Amygdala (tissue), 56 donors: Measurements from ENCODE around the gene SLC19A1.

Experiments
- DNase-seq, 56 donors: peaks; one replicate each; lab custom pipeline; 2025; lab: John Stamatoyannopoulos, UW

Gene SLC19A1

DNA sequence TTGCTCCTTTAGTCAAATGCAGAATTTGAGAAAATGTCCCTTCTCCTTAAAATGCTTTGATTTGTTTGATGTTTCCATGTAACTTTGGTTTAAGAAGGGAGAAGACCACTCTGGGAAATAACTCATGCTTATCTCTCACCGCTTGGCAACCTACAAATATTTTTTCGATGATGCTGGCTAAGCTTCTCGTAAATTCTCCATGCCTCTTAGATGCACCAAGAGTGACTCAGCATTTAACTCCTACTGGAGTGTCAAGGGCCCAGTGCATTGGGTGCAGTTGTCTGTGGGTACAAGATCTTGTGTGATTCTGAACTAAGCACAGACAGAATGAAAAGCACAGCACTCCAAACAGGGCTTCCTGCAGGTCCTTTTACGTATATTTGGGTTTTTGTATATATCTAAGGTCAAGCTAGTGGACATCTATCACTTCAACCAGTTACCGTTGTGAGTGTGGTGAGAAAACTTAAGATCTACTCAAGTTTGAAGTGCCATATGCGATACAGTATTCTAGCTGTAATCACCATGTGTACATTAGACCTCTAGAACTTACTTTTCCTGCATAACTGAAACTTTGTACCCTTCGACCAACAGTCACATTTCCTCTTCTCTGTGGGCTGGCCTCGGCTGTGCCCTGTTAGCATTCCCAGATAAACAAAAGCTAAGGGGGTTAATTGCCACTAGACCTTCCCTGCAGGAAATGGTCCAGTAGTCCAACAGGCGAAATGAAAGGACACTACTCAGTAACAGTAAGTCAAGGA, 81.5 kb downstream of the SLC19A1 start:
- DNase-seq, result no peak

DNA sequence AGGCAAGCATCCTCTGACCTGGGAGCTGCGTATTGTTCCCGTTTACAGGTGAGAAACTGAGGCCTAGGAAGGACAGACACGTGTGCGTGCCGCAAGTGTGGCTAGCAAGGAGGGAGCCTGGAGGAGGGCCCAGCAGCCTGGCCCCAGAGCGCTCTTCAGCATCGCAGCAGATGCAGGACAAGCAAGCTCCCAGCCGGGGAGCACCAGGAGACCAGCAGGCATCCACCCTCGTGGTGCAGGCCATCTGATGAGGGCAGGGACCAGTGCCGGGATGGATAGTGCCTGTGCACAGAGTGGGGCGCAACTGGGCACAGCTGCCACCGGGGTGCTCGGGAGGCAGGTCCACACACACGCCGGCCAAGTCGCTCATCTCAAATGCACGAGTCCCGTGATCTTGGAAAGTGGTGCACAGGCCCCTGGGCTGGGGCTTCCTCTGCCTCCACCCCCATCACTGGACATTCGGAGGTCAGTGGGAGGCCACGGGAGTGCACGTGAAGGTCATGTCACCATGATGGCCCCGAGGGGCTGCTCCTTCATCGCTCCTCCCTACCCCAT, 82.2 kb downstream of the SLC19A1 start:
- DNase-seq, result no peak

DNA sequence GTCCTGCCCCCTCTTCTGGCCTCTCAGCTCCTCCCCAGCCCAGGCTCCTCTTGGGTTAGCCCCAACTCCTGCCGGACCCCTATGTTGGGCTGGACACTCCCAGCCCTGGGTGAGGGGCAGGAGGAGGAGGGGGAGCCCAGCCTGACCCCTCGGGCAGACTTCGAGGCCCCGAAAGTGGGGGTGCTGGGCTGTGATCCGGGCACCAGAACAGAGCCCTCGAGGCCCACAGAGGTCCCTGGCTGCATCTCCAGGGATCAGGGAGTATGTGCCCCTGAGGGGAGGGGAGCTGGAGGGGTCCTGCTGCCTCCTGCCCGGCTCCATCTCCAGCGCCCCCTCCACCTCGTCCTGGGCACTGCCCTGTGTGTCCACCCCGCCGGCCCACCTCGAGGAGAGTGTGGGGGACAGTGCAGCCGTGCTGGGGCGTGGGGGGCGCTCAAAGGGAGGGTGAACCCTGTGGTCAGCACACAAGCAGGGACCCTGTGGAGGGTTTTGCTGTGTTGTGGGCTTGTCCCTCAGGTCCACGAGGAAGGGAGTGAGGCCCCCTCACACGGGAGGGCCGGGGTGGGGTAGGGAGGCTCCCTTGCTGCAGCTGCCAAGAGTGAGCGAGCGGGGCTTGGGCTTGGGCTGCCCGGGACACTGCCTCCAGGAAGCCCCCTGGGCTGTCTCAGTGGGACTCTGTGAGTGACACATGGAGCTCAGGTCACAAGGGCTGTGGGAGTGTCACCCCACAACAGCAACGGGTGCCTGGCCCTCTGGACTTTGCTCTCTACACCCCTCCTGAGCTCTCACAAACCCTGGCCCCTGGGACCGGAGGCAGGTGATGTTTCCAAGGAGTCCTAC, 82.8 kb downstream of the SLC19A1 start:
- no peak for DNase-seq

DNA sequence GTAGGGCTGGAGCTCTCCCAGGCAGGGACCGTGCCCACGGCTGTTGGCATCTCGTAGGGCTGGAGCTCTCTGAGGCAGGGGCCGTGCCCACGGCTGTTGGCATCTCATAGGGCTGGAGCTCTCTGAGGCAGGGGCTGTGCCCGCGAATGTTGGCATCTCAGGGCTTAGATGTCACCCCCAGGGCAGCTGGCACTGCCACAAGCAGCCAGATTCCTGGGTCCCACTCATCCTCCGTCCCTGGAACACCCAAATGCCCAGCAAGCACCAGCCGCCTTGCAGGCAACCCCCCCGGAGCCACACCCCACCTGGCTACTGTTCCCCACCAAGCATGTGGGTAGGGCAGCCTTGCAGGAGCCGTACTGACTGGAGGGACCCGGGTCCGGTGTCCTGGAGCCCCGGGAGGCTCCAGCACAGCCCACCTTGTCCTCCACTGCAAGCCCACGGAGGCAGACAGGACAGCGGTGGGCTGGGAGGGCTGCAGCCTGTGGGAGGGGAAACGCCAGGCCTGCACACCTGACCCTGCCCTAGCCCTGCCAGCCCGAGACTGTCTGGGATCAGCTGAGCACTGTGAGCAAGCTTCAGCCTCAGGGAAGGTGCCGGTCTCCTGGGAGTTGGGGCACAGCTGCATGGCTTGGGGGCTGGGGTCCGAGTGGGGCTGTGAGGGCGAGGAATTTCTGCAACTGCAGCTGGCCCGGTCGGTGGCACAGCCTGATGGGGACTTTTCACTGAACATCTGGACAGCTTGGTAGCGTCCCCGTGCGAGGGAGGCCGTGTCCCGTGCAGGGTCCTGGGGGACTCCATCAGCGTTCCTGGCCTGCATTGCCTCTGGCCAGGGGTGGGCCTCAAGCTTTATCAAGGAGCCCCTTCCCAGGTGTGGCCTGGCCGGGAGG, 83.7 kb downstream of the SLC19A1 start:
- peak in 1 of 56 donors; percentile 36 for DNase-seq

DNA sequence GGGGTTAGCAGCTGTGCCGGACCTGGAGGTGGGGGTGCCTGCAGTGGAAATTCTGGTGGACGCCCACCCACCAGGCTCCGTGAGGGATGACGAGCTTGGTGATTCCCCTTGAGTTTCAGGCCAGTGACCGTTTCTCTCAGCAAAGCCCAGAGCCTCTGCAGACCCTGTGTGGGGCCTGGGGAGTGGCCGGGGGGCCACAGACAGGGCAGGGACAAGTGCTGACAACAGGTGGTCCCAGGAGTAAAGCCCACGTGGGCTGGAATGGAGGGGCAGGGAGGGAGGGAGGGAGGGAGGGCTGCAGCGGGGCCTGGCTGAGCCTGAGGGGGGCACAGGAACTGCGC, 84.4 kb downstream of the SLC19A1 start:
- DNase-seq, result no peak

DNA sequence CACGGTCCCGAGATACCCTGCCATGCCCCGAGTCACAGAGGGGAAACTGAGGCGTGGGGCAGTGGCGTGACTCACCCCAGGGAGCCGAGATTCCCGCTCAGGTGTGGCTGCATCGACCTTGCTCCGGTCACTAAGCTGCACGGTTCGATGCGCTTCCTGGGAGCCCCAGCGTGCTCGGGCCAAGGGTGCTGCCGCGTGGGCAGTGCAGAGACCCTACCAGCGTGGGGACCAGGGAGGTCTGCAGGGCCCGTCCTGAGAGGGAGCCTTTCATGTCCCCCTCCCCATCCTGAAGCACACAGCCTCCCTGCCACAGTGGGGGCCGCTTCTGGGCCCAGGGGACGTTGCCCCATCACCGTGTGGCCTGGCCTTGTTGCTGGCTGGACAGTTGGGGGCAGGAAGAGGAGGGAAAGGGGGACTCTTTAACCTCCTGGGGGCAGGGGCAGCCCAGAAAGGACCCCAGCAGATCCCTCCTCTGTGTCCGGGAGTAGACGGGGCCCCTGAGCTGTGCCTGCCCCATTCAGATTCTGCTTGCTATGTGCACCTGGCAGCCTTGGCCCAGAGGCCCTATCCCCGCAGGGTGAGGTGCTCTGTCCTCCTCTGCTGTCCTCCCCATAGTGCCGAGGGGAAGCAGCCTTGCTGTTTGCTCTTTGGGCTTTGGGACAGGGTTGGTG, 84.9 kb downstream of the SLC19A1 start:
- DNase-seq, result no peak

DNA sequence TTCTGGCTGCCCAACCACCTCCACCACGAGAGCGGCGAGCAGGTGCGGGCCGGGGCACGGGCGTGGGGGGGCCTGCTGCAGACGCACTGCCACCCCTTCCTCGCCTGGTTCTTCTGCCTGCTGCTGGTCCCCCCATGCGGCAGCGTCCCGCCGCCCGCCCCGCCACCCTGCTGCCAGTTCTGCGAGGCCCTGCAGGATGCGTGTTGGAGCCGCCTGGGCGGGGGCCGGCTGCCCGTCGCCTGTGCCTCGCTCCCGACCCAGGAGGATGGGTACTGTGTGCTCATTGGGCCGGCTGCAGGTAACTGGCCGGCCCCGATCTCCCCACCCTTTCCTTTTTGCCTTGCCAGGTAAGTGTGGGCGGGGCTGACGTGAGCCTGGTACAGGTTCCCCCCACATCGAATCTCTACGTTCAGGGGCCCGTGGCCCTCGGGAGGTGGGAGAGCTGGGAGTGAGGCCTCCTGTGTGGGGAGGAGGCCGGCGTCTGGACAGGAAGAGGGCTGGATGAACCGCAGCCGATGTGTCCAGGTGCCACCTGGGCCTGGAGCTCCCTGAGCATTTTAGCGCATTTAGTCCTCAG, 85.6 kb downstream of the SLC19A1 start:
- no peak for DNase-seq

DNA sequence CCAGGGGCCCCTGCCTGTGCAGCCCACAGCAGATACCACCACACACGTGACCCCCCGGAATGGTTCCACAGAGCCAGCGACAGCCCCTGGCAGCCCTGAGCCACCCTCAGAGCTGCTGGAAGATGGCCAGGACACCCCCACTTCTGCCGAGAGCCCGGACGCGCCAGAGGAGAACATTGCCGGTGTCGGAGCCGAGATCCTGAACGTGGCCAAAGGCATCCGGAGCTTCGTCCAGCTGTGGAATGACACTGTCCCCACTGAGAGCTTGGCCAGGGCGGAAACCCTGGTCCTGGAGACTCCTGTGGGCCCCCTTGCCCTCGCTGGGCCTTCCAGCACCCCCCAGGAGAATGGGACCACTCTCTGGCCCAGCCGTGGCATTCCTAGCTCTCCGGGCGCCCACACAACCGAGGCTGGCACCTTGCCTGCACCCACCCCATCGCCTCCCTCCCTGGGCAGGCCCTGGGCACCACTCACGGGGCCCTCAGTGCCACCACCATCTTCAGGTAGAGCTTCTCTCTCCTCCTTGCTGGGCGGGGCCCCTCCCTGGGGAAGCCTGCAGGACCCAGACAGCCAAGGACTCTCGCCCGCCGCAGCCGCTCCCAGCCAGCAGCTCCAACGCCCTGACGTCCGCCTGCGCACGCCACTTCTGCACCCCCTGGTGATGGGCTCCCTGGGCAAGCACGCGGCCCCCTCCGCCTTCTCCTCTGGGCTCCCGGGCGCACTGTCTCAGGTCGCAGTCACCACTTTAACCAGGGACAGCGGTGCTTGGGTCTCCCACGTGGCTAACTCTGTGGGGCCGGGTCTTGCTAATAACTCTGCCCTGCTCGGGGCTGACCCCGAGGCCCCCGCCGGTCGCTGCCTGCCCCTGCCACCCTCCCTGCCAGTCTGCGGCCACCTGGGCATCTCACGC, 86.3 kb downstream of the SLC19A1 start:
- DNase-seq, result no peak

DNA sequence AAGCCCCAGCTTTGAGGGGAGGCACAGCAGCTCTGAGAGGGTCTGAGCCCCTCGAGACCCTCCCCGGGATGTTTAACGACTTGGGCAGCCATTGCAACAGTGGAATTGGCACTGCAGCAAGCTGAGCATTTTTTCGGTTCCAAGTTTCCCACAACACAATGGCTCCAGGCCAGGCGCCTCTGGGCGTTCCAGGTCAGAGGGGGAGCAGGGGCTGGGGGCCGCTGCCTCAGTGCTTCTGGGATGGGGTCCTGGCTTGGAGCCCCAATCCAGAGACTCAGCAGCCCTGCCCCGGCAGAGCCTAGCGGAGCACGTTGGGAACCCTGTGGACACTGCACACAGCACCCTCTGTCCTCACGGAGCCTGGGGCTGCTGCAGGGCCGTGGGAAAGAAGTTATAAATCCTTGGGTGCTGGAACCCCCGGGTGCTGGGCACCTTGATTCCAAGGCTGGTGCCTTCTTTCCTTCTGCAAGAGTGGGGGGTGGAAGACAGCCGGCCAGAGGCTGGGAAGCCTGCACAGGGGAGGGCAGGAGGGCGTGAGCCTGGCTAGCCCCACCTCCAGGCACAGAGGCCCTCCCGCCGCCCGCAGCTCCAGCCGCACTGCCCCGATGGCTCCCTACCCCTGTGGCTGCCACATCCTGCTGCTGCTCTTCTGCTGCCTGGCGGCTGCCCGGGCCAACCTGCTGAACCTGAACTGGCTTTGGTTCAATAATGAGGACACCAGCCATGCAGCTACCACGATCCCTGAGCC, 87.1 kb downstream of the SLC19A1 start:
- peak in 5 of 56 donors; percentile 11 to 49 (median 26) for DNase-seq

DNA sequence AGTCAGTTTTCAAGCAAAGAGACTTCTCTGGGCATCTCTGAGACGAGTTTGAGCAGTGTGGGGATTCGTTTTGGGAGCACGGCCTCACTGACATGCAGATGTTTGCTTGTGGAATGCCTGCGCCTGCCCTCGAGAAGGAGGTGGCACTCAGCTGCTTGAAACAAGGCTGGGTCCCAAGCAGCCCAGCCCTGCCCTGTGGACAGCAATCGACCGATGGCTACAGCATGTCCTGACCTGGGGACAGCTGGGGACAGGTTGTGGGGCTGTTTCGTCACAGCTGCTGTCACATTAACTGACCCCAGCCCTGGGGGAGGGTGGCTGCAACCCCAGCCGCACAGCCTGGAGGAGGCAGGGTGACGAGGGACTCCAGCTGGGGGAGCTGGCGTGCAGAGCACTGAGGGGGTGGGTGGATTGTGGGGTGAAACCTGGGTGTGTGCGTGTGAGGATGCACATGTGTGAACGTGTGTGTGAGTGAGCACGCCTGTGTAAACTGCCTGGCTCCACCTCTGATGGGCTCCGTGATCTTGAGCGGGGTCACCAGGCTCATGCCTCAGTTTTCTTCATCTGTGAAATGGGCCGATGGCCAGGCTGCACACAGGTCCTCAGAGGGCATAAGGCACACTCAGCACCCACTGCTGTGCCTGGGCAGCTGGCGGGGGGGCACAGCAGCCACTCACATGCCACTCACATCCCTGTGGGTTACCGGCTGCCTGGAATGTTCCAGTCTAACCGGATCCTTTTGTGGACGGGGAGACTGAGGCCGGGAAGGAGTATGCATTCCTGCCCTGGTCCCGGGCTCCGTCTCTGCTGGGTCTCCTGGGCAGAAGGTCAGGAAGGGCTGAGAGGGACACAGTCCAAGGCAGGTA, 87.9 kb downstream of the SLC19A1 start:
- DNase-seq, result no peak

DNA sequence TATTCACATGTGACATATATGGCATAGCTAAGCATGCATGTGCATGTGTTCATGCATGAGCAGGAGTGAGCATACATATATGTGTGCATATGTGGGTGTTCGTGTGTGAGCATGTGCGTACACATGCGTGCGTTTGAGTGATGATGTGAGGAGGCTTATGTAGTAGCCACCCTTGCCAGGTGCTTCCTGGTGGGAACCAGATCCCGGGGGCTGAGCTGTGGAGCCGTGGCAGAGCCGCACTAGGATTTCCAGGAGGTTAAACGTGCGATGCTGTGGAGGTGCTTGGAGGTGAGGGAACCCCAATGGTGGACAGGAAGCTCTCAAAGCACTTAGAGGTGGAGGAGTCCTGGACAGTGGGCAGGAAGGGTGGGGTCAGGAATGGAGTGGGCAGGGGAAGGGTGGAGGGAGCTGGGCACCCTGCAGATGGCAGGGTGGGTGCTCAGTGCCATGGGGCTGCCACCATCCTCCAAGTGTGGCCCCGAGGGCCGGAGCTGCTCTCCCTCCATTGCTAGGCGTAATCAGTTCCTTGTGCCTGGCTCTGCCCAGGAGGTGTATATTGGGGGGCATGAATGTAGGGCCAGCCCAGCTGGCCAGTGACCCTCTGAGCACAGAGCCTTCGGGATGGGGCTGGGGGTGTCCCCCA, 88.8 kb downstream of the SLC19A1 start:
- no peak for DNase-seq

DNA sequence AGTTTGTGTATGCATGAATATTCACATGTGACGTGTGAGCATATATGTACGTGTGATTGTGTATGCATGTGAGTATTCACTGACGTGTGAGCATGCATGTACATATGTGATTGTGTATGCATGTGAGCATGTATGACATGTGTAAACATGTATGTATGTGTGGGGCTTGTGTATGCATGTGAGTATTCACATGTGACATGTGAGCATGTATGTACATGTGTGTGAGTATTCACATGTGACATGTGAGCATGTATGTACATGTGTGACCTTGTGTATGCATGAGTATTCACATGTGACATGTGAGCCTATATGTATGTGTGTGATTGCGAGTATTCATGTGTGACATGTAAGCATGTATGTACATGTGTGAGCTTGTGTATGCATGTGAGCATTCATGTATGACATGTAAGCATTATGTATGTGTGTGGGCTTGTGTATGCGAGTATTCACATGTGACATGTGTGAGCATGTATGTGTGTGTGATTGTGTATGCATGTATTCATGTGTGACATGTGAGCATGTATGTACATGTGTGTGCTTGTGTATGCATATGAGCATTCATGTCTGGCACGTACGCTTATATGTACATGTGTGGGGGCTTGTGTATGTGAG, 89.4 kb downstream of the SLC19A1 start:
- no peak for DNase-seq

DNA sequence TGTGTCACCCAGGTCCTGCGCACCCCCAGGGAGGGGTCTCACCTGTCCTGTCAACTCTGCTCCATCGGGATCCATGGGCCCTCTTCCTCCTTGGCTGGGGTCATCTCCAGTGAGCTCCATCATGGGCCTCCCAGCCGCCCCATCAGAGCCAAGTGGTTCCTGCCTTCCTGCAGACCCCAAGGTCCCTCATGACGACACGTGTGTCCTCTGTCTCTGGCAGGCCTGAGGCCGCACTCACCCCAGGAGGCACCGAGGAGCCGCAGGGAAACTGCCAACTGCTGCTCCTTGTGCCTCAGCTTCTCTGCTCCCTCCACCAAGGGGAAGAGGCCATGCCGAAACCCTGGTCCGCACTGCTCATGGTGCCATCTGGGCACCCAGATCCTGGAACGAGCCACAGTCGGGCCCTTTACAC, 90.5 kb downstream of the SLC19A1 start:
- DNase-seq, result no peak

DNA sequence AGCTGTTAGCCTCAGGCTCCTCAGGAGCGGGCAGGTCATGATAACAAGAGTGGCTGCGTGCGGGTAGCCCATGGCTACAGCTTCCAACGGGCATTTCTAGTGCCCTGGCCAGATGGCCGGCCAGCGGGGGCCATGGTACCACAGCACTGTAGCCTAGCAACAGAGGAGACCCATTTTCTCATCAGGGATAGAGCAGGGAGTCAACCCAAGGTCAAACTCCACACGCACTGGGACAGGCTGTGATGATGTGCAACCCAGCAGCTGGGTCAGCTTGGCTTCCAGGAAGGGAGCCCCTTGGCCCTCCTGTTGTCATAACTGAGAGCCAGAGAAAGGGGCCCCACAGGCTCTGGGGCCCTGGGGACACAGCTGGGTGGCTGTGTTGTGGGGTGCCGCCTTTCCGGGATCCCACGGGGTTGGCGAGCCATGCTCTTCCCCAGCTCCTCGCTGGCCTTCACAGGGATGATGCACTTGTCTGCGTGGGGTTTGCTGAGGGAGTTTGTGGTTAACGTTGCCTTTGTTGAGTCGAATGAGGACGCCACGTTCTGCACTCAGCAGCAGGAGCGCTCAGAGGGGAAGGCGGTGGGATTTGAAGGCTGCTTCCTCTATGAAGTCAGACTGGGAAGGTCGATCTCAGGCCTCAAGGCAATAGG, 91.0 kb downstream of the SLC19A1 start:
- DNase-seq, result no peak

DNA sequence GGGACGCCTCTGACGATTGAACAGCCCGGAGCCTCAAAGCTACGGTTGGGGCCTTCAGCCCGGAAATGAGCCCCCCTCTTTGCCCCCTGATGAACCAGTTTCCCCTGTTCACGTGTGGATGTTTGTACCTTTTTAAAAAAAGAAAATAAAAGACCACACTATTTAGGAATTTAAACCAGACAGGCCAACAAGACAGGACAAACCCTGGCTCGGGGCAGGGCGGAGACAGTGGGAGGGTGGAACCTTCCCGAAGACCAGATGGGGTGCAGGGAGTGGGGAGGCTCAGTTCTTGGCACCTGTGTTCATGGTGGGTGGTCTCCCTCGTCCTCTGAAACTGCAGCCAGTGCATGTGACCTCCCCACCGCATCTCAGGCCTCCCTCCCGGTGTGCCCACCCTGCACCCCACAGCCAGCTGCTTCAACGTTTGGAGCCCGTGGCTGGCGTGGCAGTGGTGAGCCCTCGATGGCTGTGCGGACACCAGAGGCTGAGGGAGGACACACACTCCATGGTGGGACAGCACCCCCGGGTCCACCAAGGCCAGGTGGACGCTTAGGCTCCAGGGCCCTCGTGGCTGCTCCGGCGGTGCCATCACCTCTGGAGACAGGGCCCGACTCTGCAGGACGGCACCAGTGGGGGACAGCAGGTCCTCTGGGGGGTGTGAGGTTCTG, 91.7 kb downstream of the SLC19A1 start:
- DNase-seq, result no peak
